HG02759 (cell line): Measurements from ENCODE around the gene ZFPL1.

Experiments used
- ATAC-seq: cut with Tn5 transposase; IDR thresholded peaks from one replicate; pipeline ENCODE4 v1.9.1; 2021; ENCODE audit warnings: mild to moderate bottlenecking, moderate library complexity; ENCODE audit not compliant: unreplicated experiment

The ZFPL1 gene

DNA sequence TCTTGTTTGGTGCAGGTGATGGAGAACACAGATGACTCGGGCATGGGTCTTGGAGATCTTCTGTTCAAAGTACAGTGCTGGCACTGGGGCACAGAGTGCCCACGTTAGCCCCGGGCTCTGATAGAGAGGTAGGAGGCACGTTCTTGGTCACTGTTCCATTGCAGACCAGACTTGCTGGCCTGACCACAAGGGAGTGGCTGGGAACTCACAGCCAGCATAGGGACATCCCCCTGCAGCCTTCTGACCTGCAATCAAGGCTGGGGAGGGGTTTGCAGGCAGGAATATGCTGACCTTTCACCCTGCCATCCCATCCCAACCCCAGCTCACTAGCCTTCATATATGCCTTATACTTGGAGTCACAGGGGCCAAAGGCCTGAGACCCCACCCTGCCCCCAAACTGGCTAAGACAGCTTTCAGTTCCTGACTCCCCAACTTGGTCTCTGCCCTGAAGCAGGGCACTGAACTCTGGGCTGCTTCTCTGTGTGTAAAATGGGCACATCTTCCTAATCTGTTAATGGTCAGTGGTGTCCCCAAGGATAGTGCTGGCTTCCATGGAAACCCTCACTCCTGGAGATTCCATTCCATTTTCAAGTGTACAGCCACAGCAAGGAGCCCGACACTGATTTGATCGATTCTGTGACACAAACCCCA lies 42.7 kb downstream of the ZFPL1 start:
- ATAC-seq = no peak

DNA sequence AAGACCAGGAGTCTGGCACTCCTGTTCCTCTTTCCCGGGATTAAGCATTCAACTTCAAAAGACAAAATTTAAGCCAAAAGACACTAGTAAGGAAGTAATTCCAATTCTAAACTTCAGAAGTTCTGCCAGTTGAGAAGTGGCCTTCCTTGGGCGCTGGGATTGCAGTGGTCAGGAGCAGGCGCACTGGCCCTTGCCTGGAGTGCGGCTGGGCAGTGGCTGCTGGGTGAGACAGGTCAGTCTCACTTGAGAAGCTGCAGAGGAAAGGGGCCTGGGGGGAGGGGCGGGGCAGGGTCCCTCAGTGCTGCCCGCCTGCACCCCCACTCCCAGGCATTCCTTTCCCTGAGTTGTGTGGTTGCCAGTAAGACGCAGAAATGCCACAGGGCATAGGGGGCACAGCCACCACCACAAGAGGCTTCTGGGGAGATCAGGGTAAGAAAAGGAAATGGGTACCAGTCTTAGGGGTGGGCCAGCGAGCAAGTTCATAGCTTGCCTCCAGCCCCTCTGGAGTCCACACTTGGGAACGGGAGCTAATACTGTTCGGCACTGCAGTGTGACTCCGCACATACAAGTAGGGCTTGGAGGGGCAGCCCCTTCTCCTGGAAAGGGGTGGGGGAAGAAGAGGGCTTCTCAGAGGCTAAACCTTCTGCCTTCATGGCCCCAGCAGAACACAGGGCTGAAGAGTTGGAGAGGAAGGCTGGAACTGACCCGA lies 43.6 kb downstream of the ZFPL1 start:
- ATAC-seq = no peak

DNA sequence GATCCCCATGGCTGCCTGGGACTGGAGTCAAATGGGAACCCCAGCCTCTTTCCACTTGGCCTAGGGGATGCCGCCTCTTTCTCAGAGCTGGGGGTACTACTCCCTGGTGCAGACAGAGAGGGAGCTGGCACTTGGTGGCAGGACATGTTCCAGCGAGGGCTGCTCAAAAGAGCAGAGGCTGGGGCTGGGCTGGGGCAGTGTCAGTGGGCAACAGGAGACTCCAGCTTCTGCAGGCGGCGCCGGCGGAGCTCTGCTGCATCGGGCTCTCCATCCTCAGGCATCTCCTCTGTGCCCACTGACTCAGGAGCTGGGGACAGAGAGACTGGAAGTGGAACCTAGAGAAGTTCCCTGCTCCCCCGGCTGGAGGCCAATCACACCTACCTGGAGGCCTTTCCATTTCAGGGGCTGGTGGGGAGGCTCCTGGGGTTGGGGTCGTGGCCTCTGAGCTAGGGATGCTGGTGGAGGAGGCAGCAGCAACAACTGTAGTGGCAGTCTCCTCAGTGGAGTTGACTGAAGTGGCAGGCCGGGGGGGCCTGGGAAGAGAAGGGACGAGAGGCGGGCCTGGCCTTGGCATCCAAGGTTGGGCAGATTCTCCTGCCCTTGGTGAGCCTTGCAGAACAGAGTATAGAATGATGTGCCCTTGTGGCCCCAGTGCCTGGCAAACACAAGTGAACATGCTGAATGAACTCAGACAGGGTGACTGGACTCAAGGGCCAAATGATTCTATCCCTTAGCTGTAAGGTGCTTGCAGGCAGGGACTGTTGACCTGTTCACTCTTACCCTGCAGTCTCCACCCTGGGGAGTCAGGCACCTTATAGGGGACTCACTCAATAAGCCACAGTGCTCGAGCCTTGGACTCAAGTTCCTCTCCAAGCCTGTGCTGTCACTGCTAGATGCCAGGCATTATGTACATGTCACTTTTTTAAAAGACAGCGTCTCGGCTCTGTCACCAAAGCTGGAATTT lies 44.4 kb downstream of the ZFPL1 start:
- ATAC-seq = no peak

DNA sequence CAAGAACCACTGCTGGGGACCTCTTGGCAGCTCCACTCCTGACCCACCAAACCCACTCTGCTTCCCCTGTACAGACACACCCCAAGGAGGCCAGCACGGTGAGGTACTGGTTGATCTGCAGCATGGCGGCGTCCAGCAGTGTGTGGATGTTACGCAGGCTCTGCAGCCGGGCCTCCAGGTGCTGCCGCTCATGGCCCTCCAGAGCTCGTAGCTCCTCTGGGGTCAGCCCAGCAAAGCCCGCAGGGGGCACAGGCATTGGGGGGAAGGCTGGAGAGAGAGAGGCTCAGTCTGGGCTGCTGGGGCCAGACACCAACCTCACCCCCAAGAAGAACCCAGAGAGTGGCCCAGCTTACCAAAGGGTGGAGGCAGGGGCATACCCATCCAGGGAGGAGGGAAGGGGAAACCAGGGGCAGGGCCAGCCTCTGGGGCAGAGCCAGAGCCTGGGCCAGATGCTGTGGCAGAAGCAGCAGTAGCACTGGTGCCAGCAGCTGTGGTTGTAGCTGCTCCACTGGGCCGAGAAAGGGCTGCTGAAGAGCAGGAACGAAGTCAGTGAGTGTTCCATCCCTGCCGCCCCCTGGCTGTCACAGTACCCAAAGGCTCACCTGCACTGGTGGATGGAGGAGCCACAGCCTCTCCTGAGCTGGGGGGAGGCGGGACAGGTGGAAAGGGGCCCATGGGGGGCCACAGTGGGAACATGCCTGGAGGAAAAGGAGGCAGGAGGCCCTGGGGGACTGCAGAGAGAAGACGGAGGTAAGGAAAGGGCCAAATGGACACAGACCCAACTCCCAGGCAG lies 45.8 kb downstream of the ZFPL1 start:
- no peak for ATAC-seq

DNA sequence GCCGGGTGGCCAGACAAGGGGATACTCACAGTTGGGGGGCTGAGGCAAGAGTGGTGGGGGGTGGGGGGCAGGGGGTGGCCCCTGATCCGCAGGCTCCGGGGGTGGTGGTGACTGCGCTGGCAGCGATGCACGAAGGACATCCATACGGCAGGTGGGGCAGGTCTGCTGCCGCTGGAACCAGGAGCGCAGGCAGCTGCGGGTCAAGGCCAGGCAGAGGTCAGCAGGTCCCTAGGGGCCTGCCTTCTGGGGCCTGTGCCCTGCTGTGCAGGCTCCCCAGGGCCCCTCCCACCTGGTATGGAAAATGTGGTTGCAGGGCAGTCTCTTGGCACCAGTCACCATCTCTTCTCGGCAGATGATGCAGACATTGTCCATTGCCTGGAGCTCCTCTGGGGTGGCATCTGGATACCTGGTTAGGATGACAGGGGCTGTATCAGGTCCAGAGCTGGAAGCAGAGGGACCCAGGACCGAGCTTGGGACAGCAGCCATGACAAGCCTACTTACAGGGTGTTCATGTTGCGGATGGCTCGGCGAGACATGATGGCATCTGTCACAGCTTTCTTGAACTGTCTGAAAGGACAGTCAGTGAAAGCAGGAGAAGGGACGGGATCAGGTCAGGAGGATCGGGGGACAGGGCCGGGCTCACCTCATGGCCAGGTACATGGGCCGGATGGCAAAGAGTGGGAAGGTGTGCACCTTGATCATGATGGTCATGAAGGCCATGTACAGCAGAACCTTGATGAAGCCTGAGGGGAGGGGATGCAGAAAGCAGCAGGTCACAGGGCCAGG lies 46.8 kb downstream of the ZFPL1 start:
- no peak for ATAC-seq

DNA sequence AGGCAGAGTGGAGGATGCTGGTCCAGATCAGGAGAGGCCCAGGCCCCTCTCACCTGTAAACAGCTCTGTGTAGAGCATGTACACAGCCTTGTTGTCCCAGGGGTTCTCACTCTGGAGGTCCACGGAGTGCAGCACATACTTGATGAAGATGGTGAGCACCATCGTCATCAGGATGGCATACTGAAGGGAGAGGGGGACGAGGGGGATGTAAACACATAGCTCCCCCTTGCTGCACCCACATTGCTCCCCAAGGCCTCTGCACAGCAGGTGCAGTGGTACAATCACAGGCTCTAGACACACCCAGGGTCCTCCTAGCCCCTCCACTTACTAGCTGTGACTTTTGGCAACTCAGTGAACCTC lies 47.4 kb downstream of the ZFPL1 start:
- no peak for ATAC-seq

DNA sequence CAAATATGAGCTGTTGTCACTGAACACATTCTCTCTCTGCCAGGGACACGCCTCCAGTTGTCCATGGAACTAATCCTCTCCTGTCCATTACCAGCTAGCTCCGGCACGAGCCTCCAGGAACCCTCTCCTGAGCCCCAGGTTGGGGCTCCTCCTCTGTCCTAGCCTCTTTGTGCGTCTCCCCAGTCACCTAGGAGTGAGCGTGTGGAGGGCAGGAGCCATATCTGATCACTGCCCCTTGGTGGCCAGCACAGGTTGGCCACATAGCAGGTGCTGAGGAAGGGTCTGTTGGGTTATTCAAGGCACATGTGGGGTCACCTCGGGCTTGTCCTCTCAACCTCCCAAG lies 47.8 kb downstream of the ZFPL1 start:
- no peak for ATAC-seq

DNA sequence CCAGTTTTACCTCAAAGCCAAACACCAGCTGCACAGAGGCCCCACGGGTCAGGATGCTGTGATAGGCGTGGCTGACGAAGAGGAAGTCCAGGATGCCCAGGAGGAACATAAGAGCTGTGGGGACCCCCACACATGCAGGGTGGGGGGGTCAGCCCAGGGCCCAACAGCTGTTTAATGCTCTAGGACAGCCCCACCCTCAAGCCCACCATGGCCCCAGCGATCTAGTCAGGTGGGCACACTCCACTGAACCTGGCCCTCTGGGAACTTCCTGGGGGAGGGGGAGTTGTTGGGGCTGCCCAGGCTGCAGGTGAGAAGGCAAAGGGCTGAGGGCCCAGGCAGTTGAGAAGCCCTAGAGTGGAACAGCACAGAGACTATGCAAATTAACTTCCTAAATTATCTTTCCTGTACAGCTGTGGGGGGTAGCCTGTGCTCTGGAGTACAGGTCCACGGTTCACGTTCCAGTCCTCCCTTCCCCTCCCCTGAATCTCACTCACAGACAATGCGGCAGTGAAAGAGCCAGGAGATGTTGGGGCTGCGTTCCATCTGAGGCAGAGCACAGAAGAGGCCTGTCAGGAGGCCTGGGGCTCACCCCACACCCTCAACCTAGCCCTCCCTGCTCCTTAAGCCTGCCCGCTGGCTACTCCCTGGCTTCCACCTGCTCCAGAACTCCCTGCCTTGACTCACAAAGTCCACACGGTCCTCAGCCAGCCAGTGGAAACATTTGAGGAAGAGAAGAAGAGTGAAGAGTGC lies 48.4 kb downstream of the ZFPL1 start:
- peak; percentile 44 for ATAC-seq

DNA sequence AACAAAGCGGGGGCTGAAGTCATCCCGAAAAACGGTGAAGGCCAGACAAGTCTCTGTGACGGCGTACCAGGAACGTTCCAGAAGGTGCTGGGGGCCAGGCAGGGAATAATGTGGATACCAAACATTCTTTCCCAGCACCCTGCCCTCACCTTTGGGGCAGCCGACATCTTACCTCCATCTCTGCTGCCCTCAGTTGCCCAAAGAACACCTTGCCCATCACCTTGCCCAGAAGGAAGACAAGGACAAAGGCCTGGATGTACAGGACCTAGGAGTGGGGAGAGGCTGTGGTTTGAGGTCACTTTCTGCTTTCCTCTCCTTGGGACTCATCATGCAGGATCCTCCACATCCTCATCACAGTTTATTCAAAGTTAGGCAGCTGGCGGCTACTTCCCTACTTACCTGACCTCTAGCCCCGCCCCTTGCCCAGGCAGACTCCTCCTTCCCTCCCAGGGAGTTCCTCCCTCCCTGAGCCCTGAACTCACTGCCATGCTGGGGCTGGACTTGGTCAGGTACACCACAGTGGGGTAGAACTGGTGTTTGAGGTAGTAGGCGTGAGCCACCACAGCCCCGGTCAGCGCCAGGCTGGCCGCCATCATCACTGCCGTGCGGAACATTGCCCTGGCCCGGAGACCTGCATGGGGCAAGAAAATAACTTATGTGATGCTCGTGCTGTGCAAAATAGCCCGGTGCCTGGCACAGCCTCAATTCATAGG lies 49.1 kb downstream of the ZFPL1 start:
- no peak for ATAC-seq

DNA sequence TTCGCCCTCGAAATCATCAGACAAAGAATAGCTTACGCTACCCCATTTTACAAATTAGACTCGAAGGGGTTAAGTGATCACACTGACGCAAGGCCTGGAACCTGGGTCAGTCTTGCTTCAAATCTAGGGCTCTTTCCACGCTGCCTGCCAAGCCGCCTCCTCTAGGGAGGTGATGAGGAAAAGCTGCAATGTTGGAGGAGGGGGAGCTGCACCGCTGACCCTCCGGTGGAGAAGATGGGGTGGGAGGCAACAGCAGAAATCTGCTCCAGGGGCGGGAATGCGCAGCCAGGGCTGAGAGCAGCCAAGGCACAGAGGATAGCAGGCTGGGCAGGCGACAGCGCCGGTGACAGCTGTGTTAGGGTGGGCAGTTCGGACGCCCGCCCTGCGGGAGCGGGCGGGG lies 49.7 kb downstream of the ZFPL1 start:
- ATAC-seq = no peak

DNA sequence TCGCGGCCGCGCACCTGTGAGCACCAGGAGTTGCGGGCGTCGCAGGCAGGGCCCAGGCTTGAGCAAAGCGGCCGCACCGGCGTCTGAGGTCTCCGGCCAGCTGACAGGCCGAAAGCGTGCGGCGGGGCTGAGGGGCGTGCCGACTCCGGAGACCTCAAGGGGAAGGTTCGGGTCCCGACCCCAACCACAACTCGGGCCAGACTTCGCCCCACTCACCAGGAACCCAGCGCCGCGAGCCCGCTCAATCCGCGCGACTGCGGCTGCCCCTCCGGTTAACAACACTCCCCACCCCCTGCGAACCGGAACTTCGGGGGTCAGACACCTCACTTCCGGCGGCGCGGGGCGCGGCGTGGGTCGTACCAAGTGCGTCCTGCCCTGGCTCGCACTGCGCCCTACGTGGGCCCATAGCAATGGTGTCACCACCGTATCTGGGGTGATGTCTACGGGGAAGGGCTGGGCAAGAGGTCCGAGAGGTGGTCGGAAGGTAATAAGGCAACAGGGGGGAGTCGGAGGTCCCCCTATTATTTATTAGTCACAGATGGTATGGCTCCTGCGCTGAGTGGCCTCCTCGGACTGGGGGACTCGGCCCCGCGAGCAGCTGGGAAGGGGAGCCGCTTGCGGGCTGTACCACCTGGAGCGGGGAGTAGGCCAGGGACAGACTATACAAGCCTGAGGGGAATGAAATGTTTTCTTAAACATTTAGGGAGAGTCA lies 50.4 kb downstream of the ZFPL1 start, which contains the start of gene SYVN1:
Gene SYVN1 (minus strand): TSS at position 280 of the 712 bp plus-strand sequence. CDS start 918 bp downstream, outside the sequence.
- peak; percentile 64 for ATAC-seq

DNA sequence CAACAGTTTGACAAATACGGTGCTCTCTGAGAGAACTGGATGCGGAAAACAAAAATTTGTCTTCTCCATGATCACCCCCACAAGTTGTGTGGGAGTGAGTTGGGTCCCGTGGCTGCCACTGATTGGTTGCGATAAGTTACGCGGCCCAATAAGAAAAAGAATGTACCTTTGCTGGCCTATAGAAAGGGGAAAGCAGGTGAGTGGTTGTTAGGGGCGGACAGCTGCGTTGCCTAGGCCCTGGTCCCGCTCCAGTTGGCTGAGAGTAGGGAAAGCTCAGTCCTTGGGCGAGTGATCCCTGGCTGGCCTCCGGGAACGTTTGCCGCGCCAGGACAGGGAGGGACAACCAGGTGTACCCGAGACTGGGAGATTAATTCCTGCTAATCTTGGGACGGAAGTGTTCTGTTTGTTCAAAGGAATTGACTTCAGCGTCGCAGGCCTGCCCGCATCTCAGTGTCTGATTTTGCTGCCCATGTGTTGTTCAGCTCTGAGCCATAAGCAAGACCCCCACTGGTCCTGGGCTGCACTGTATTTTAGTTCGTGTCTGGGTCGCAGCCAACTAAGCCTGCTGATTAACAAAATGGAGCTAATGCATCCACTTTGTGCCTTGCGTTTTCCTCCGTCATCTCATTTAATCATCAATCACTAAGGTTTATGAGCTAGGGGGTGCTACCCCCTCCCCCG lies 51.1 kb downstream of the ZFPL1 start:
- ATAC-seq = peak; percentile 59

DNA sequence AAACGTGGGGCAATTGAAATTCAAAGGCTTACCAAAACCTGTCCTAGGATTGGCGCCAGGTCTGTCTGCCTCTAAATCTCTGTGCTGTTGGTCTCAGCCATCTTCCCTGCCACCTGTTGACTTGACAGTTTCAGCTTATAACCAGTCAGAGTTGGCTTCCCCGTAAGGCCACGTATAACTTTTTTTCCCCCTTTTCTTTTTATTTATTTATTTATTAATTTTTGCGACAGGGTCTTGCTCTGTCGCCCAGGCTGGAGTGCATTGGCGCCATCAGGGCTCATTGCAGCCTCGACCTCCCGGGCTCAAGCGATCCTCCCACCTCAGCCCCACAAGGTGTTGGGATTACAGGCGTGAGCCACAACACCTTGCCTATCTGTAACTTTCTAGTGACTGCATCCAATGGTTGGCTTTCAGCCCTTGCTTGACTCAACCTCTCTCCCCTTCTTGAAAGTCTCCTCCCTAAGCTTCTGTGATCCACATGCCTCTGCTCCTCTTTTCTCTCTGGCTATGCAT lies 51.7 kb downstream of the ZFPL1 start:
- no peak for ATAC-seq

DNA sequence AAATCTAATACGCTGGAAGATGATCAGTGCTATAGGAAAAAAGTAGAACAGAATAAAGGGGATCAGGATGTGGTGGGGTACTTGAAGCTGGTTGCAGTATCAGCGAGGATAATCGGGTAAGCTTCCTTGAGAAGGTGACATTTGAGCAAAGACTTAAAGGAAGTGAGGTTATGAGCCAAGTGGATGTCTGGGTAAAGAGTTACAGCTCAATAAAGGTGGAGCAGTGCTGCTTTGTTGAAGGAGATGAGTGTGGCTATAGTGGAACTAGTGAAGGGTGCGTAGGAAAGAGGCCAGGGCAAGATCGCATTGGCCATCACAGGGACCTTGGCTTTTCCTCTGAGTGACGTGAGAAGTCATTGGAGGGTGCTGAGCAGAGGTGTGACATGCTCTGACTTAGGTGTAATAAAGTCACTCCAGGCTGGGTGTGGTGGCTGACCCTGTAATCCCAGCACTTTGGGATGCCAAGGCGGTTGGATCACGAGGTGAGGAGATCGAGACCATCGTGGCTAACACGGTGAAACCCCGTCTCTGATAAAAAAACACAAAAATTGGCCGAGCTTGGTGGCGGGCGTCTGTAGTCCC lies 52.6 kb downstream of the ZFPL1 start:
- ATAC-seq = no peak
